ENCODE measurements around the gene SLCO1A2.

- TF ChIP-seq CTCF (conservative IDR thresholded peaks at IDR 0.05; ENCODE audit: low read length) (no peak), EZH2phosphoT487 (IDR thresholded peaks at IDR 0.05; ENCODE audit: borderline replicate concordance) (no peak)
Measured at GRCh38 chr12:21330682-21331253, 3.9 kb downstream of the SLCO1A2 start.

All from Loucy (cell line).